ENCODE measurements around the gene SDK1.

The SDK1 gene

GRCh38 chr7:3825491-3825890, 524.4 kb downstream of the SDK1 start:
- DNase-seq = no peak

- no peak for DNase-seq
Observed at GRCh38 chr7:3832199-3832598, 531.1 kb downstream of the SDK1 start.

- DNase-seq = no peak
Observed at GRCh38 chr7:3835109-3835508, 534.1 kb downstream of the SDK1 start.

- DNase-seq = no peak
Observed at GRCh38 chr7:3836855-3837254, 535.8 kb downstream of the SDK1 start.

- no peak for DNase-seq
Observed at GRCh38 chr7:3844540-3845151, 543.6 kb downstream of the SDK1 start.

GRCh38 chr7:3846738-3847137, 545.7 kb downstream of the SDK1 start:
- DNase-seq = no peak

GRCh38 chr7:3847336-3847735, 546.3 kb downstream of the SDK1 start:
- no peak for DNase-seq

GRCh38 chr7:3859431-3859830, 558.4 kb downstream of the SDK1 start:
- no peak for DNase-seq

GRCh38 chr7:3860932-3861331, 559.9 kb downstream of the SDK1 start:
- DNase-seq = no peak

GRCh38 chr7:3861386-3861785, 560.3 kb downstream of the SDK1 start:
- DNase-seq = no peak

GRCh38 chr7:3861941-3862340, 560.9 kb downstream of the SDK1 start:
- DNase-seq = no peak

- no peak for DNase-seq
Observed at GRCh38 chr7:3862774-3863173, 561.7 kb downstream of the SDK1 start.

- DNase-seq = no peak
Observed at GRCh38 chr7:3866277-3866676, 565.2 kb downstream of the SDK1 start.

GRCh38 chr7:3867863-3868262, 566.8 kb downstream of the SDK1 start:
- no peak for DNase-seq

GRCh38 chr7:3879355-3880075, 578.5 kb downstream of the SDK1 start:
- no peak for DNase-seq

- no peak for DNase-seq
Observed at GRCh38 chr7:3880228-3880987, 579.4 kb downstream of the SDK1 start.

GRCh38 chr7:3882782-3883181, 581.7 kb downstream of the SDK1 start:
- no peak for DNase-seq

- DNase-seq = no peak
Observed at GRCh38 chr7:3884543-3884942, 583.5 kb downstream of the SDK1 start.

GRCh38 chr7:3887096-3887690, 586.1 kb downstream of the SDK1 start:
- no peak for DNase-seq

GRCh38 chr7:3888096-3888495, 587.0 kb downstream of the SDK1 start:
- no peak for DNase-seq

GRCh38 chr7:3892157-3892556, 591.1 kb downstream of the SDK1 start:
- DNase-seq = no peak

- DNase-seq = no peak
Observed at GRCh38 chr7:3892686-3893085, 591.6 kb downstream of the SDK1 start.

GRCh38 chr7:3893151-3893788, 592.2 kb downstream of the SDK1 start:
- no peak for DNase-seq
